Measurements from ENCODE around the gene IFT122. TPM values are rescaled to one million over a fixed set of nuclear protein-coding genes. Genes with fewer than 3 reads are reported as not detected.

Gene IFT122
- total and polyA plus RNA-seq, 8 donors = 9.9 to 163 (median 19.6) TPM

- Histone ChIP-seq H3K27me3 (no peaks in the 10 kb centered on the region), H3K4me1 (peaks cover 0 to 6% (median 2%) of the 10 kb centered on the region in 4 donors), H3K9me3 (no peaks in the 10 kb centered on the region), H3K27ac (no peak overlapping the region), H3K4me3 (no peak overlapping the region), H3K36me3 (no peaks in the 10 kb centered on the region)
- WGBS, 5 donors = 81 to 92% (median 88%) methylated on average over 15 to 19 of the region's 19 CpGs
- no peak for TF ChIP-seq POLR2AphosphoS5 (IDR thresholded peaks at IDR 0.05)
- TF ChIP-seq, protein P1, sequence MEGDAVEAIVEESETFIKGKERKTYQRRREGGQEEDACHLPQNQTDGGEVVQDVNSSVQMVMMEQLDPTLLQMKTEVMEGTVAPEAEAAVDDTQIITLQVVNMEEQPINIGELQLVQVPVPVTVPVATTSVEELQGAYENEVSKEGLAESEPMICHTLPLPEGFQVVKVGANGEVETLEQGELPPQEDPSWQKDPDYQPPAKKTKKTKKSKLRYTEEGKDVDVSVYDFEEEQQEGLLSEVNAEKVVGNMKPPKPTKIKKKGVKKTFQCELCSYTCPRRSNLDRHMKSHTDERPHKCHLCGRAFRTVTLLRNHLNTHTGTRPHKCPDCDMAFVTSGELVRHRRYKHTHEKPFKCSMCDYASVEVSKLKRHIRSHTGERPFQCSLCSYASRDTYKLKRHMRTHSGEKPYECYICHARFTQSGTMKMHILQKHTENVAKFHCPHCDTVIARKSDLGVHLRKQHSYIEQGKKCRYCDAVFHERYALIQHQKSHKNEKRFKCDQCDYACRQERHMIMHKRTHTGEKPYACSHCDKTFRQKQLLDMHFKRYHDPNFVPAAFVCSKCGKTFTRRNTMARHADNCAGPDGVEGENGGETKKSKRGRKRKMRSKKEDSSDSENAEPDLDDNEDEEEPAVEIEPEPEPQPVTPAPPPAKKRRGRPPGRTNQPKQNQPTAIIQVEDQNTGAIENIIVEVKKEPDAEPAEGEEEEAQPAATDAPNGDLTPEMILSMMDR (IDR thresholded peaks at IDR 0.05) = no peak
- TF ChIP-seq POLR2A (IDR thresholded peaks at IDR 0.05) = no peak
- no peak for TF ChIP-seq EP300 (IDR thresholded peaks at IDR 0.05)
- intact Hi-C loops (cut with DNase I; ENCODE audit: low total_unique reads) = no loop called here
- DNase-seq = no peak
Measured at GRCh38 chr3:129548104-129548965, 108.3 kb downstream of the IFT122 start.

DNA sequence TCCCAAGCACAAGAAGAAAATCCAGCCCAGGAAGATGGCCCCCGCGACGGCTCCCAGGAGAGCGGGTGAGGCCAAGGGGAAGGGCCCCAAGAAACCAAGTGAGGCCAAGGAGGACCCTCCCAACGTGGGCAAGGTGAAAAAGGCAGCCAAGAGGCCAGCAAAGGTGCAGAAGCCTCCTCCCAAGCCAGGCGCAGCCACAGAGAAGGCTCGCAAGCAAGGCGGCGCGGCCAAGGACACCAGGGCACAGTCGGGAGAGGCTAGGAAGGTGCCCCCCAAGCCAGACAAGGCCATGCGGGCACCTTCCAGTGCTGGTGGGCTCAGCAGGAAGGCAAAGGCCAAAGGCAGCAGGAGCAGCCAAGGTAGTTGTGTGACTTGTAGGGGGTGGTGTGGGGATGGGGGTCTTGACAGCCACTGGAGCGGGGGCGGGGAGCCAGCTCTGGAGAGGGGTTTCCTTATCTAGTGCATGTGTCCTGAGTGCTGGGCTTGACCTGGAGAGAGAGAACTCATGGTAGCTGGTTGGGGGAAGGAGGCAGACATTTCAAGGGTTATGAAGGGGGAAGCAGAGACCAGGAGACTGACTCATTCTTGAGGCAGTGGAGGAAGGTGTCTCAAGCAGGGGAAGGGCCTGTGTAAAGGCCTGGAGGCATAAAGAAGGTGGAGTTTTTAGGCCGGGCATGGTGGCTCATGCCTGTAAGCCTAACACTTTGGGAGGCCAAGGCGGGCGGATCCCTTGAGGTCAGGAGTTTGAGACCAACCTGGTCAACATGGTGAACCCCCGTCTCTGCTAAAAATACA lies 109.2 kb downstream of the IFT122 start:
- no peak overlapping the region for H3K4me3 ChIP-seq
- H3K36me3 ChIP-seq = no peaks in the 10 kb centered on the region
- 89 to 92% (median 91%) methylated on average over 18 of the region's 18 CpGs for WGBS, 5 donors
- no peak for DNase-seq
- TF ChIP-seq, protein P1 (IDR thresholded peaks at IDR 0.05) = no peak
- no peak for TF ChIP-seq EP300 (IDR thresholded peaks at IDR 0.05)
- TF ChIP-seq POLR2AphosphoS5 (IDR thresholded peaks at IDR 0.05) = no peak
- no peak for TF ChIP-seq POLR2A (IDR thresholded peaks at IDR 0.05)
- no peaks in the 10 kb centered on the region for H3K9me3 ChIP-seq
- peaks cover 5 to 15% (median 8%) of the 10 kb centered on the region in 4 donors for H3K4me1 ChIP-seq
- no peaks in the 10 kb centered on the region for H3K27me3 ChIP-seq
- no peak overlapping the region for H3K27ac ChIP-seq
- intact Hi-C loops (cut with DNase I; ENCODE audit: low total_unique reads) = no loop called here

- 74 to 95% (median 88%) methylated on average over 3 of the region's 3 CpGs for WGBS, 5 donors
- Histone ChIP-seq H3K36me3 (no peaks in the 10 kb centered on the region), H3K4me1 (peaks cover 11 to 21% (median 13%) of the 10 kb centered on the region in 4 donors), H3K27me3 (no peaks in the 10 kb centered on the region), H3K27ac (no peak overlapping the region), H3K4me3 (no peak overlapping the region), H3K9me3 (no peaks in the 10 kb centered on the region)
- no peak for DNase-seq
- intact Hi-C loops (cut with DNase I; ENCODE audit: low total_unique reads) = no loop called here
- TF ChIP-seq EP300 (IDR thresholded peaks at IDR 0.05) = no peak
- no peak for TF ChIP-seq POLR2AphosphoS5 (IDR thresholded peaks at IDR 0.05)
- TF ChIP-seq, protein P1 (IDR thresholded peaks at IDR 0.05) = no peak
- no peak for TF ChIP-seq POLR2A (IDR thresholded peaks at IDR 0.05)
Measured at GRCh38 chr3:129549805-129550204, 109.8 kb downstream of the IFT122 start.

DNA sequence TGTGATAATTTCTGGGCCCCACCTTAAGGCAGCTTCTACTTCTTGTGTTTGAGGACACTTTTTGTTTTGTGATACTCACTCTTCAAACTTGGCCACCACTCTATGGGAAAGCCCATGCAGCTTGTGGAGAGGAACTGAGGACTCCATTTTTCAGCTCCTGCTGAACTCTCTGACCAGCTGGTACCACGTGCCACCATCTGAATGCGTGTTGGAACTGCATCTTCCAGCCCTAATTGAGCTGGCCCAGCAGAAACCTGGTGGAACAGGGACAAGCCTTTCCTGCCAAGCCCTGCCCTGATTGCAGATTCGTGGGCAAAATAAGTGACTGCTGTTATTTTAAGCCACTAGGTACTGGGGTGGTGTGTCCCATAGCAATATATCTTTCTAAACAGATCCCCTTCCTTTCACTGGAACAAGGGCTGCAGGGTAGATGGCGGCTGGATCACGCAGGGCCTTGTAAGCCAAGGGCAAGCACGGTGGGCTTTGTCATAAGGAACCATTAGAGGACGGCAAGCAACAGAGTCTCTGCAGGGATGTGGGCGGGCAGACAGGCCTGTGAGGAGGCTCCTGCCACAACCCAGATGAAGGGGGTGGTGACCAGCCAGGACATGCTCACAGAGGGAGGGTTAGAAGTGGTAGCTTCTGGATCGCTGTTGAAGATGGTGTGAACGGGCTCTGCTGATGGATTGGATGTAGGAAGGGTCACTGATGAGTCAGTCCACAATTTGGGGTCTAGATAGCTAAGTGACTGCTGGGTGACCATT lies 112.4 kb downstream of the IFT122 start:
- H3K4me3 ChIP-seq = no peak overlapping the region
- no peak overlapping the region for H3K27ac ChIP-seq
- intact Hi-C loops (cut with DNase I; ENCODE audit: low total_unique reads) = no loop called here
- H3K36me3 ChIP-seq = peaks cover 14 to 21% (median 20%) of the 10 kb centered on the region in 4 donors
- TF ChIP-seq, protein P1 (IDR thresholded peaks at IDR 0.05) = no peak
- TF ChIP-seq POLR2A (IDR thresholded peaks at IDR 0.05) (no peak), POLR2AphosphoS5 (IDR thresholded peaks at IDR 0.05) (no peak), EP300 (IDR thresholded peaks at IDR 0.05) (no peak)
- H3K9me3 ChIP-seq = no peaks in the 10 kb centered on the region
- DNase-seq = no peak
- no peaks in the 10 kb centered on the region for H3K27me3 ChIP-seq
- H3K4me1 ChIP-seq = peaks cover 18 to 45% (median 23%) of the 10 kb centered on the region in 4 donors
- 66 to 77% (median 76%) methylated on average over 10 of the region's 10 CpGs for WGBS, 5 donors
